GM20431 (cell line): ENCODE data around the gene C1orf198.

ENCODE experiments used
- in situ Hi-C: fragments of 300-500 bp; cut with MseI, MboI; formaldehyde crosslinking; loops from one replicate; pipeline ENCODE4 v1.15.0; 2020; ENCODE audit warnings: low sequenced_read_pairs; ENCODE audit not compliant: unreplicated experiment

Gene C1orf198

DNA sequence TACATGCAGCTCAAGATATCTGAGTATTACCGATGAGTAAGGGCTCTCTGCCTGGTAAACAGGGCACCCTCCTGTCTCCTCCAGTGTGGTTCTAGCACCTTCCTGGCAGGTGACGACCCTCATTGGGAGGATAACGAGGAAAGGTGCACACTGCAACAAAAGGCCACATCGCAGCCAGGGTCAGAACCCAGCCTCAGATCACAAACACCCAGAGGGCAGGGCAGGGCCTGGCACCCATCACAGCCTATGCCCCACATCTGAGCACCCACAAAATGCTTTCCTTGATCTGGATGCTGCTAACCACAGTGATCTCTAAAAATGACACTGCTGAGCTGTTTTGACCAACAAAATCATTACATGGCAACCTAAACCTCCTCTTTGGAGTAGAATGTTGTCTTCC lies 23.8 kb downstream of the C1orf198 start:
- in situ Hi-C loops: no loop called here

DNA sequence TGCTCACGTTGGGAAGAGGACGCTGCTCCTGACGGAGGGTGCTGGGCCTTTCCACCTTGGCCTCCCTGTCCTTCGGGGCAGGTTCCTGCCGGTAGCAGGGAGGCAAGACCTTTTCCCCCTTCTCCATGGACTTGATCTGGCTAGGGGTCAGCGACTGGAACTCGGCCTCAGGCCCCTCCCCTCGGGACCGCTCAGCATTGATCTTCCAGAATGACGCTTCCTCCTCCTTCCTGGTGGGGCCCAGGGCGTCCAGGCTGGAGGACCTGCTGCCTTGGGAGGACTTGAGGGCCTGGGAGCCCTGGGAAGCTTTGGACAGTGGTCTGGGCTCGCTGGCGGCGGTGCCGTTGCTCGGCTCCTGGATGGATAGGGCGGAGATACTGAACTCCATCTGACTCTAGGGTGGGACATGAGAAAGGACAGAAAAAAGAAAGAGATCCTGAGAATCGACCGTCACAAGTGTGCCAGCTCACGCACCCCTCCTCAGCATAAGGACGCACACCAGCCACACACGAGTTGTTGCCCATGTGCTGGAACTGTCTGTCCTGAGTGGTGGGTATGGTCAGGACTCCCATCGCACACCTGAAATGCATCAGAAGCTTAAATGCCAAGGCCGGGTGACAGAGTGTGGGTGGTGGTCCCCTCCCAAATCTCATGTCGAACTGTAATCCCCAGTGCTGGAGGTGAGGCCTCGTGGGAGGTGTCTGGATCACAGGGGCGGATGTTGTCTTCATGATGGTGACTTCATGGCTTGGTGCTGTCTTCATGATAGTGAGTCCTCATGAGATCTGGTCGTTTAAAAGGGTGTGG lies 24.6 kb downstream of the C1orf198 start:
- in situ Hi-C loops: no loop called here

DNA sequence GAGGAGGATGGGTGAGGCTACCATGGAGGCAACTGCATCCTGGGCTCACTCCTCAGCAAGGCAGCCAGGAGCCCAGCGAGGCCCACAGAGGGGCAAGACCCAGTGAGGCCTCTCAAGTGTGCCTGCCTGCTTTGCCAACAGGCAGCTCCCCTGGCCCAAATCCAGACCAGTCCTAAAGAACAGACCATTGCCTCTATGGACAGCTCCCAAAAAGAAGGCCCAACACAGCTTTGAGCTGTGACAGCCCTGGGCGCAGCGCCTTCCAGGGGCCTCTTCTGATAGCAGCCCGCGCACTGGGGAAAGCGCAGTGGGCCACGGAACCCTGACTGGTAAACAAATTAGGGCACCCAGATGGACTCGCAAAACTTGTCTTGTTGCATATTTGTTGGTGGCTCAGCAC lies 25.5 kb downstream of the C1orf198 start:
- in situ Hi-C loops: no loop called here

DNA sequence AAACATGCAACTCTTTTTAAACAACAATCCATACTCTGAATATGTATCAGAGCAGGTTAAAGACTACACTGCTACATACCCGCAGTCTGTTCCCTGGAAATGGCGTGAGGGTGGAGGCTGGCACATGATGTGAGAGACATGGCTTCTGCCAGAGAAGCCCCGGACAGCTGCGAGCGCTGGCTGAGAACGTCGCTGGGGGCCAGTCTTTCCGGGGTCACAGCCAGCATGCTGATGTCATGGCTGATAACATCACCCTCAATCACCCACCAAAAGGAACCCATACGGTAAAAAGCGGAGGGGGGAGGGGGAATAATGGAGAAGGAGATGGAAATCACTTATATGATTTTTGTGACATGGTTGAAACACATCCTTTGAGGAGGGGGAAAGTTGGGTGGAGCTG lies 29.1 kb downstream of the C1orf198 start:
- in situ Hi-C loops: no loop called here

DNA sequence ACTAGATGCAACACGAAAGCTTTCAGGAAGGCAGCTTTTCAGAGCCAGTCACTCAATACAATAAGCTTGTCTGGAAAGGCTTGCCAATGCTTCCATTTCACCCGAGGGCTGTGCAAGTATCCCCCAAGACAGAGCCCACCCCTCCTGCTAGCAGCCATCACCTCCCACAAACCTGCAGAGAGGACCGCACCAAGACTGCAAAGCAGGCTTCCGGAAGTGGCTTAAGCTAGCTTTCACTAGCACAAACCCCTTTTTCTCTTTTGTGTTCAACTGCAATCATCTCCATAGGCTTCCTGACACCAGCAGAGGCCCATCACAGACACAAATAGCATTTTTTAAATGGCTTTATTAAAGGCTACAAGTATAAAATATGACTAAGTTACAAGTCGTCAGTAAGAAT lies 31.5 kb downstream of the C1orf198 start:
- in situ Hi-C loops: no loop called here

DNA sequence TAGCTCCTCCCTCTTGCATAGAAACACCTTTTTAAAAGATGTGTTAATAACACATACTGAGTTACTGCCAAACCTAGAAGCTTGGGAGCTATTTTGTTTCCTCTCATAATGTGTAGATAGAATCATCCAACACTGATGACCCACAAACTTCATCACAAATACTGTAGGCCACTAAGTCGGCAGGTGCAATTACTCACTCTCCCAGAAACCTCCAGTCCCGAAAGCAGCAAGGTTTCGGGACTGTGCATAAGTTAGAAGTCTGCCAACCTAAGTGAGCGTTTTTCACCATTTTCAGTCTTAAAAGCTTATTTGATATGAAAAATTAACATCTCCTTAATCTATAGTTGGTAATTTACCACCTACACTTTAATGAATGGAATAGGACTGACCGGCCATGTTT lies 32.0 kb downstream of the C1orf198 start:
- in situ Hi-C loops: no loop called here

DNA sequence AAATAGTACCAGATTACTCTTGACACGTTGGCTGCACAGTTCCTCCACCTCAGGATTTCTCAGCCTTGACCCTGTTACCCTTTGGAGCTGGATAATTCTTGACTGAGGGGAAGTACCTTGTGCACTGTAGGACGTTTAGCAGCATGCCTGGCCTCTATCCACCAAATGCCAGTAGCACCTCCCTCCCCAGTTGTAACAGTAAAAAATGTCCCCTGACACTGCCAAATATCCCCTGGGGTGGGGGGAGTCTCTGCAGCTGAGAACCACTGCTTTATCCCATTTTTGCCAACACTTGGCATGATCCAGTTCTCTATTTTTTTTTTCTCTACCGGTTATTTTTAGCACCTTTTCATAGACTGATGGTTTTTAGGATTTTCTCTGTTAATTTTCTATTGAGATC lies 34.0 kb downstream of the C1orf198 start:
- in situ Hi-C loops: no loop called here

DNA sequence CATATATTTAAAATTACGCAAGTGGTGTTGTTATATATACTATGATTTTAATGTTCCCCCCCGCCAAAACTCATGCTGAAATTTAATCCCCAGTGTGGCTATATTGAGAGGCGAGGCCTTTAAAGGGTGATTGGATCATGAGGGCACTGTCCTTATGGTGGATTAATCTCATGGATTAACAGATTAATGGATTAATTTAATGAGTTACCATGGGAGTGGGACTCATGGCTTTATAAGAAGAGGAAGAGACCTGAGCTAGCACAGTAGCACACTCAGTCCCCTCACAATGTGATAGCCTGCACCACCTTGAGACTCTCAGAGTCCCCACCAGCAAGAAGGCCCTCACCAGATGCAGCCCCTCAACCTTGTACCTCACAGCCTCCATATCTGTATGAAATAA lies 34.8 kb downstream of the C1orf198 start:
- in situ Hi-C loops: no loop called here

DNA sequence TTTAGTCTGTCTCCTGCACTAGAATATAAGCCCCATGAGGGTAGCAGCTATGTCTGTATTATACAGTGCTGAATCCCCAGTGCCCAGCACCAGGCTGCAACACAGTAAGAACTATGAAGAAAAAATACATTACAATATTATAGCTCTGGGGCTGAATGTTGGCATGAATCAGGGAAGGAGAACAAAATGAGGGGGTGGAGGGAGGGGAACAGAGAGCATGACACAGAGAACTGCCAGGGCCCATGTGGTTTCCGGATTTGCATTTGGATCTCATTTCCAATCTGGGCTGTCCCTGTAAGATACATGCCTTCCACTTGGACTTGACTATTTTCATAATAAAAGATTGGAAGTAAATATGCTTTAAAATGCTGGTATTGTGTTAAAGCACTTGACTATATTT lies 35.8 kb downstream of the C1orf198 start:
- in situ Hi-C loops: no loop called here

DNA sequence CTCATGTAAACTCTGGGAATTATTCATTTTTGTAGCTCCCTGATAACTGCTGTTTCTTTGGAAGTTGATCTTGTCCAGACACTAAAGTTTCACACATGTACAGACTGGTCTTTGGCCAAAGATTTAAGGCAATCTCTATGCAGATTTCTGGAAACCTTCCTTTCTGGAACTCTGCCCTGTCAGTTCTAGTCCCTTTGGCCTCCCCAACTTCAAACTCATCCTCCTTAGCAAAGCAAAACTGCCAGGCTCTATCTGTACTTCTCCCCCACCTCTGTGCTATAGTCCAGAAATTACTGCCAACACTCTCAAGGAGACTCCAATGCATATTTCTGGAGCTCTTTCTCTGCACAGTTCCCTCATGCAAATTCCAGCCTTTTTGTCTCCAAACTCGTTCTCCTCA lies 36.5 kb downstream of the C1orf198 start:
- in situ Hi-C loops: no loop called here

DNA sequence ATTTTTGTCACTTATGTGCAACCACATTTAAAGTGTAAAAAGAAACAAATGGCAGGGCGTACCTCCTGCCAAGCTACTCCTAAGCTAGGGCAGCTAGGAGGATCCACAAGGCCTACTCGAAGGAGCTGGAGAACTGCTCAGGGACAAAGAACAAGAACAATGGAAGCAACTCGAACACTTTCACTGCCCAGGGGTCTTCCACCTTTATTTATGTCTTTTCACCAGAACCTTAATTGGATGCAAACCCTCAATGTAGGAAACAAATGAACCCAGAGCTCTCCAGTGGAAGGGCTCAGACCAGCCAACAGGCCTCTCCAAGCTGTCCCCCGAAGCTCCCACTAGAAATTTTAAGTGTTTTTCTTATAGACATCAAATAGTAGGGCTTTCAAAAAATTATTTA lies 39.9 kb downstream of the C1orf198 start:
- in situ Hi-C loops: no loop called here

DNA sequence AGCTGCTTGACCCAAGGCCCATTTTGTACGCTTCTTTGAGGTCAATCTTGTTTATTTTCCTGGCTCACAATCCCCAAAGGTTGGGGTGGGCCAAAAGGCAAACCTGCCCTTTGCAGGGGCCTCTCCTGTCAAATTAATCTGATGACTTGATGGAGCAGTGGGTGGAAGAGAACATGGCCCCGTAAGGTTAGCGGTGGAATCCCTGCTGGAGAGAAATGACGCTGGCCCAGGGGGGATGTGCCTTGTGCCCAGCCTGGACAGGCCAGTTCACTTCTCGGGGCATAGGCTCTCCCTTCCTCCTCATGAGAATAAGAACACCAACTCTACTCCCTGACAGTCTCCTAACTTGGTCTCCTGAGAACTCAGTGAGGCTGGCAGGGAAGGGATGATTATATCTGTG lies 40.5 kb downstream of the C1orf198 start:
- in situ Hi-C loops: no loop called here

DNA sequence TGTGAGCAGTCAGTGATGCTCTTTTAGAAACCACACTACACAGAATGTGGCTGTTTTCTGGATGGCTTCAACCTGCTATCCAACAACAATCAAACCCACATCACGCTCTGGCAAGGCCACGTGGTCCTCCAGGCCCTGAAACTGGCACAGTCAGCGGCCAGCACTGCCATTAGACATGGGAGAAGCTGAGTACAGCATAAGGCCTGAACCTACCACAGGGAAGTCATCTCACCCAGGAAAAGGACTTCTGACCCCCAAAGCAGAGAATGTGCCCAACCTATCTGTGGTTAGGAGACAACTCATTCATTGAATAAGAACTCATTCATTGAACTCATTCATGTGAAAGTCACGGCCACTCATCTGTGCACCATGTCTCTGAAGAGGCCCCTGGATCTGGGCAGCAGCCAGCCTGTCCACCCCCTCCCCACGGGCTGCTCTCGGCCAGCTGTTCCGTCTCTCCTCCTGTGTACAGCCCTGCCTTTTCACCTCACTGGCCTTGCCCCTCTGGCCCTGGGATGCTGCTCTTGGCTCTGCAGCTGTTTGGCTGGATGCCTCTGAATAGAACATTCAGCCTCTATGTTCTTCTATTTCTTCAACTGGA lies 41.1 kb downstream of the C1orf198 start:
- in situ Hi-C loops: no loop called here

DNA sequence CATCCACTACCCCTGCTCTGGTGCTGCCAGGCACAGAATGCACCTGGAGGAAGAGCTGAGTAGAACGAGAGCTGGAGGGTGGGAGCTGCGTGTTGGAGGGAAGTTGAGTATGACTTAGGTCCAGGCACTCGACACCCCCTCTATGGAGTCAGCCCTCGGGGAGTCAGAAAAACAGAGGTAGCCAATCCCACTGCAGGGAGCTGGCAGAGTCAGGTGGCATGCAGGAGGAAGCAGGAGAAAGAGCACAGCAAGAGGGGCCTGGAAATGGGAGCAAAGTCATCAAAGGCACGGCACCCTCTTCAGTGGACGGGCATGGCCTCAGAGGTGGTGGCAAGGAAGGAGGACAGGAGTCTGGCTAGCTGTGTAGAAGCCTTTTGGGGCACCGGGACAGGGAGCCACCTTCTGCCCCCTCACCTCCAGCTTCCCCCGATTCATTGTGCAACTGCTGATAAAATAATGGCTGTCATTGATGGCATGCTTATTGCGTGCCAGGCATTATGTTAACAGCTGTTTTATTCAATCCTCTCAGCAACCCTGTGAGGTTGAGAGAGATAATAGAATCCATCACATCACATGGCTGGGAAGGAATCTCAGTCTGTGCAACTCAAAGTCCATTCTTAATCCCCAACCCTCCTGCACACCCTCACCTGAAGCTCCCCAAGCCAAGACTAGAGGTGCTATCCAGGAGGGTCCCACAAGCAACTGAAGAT lies 42.0 kb downstream of the C1orf198 start:
- in situ Hi-C loops: no loop called here

DNA sequence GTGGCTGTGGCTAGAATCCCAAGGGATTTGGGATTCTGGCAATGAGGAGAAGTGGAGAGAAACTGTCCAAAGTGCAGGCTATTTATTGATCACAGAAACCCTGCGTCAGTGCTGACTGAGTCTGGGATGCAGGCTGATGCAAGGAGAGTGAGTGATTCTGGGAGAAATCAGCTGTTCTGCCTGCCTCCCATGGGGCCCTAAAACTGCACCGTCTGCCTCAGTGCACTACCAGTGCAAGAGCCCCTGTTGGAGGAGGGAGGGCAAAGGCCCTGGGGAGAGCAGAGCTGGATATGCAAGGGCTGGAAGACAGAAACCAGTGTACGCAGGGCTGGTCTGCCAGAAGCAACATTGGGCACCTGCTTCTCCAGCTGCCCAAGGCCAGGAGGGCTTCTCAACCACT lies 42.6 kb downstream of the C1orf198 start:
- in situ Hi-C loops: no loop called here

DNA sequence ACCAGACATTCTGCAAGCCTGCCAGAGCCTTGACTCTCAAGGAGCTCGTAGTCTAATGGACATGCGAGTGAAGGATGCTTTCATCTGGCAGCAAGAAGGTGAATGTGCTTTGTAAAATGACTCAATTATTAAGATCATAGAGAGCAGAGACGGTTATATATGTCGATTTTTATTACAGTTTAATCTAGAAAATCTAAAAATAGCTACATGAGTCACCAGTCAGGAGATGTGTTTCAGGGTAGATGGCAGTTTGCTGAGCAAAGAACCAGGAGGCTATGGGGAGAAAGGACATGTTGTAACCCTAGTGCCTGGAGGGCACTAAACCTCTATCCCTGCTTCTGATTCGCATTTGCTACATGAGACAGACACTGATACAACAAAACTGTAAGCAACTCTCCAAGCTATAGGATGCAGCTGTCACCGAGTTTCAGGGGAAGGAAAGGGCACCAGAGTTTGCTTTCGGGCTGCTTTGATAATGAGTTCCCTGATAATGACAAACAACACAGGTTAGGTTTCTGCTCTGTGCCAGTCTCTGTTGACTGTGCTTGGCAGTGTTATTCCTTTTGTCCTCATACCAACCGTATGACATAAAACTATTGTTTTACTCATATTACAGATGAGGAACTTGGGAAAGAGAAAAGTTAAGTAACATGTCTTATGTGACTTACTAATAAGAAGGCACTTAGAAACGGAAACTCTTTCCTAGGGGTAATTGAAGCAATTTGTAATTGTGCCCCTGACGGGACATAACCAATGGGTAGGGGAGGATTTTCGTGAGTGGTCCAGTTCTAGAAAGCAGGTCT lies 43.2 kb downstream of the C1orf198 start:
- in situ Hi-C loops: no loop called here

DNA sequence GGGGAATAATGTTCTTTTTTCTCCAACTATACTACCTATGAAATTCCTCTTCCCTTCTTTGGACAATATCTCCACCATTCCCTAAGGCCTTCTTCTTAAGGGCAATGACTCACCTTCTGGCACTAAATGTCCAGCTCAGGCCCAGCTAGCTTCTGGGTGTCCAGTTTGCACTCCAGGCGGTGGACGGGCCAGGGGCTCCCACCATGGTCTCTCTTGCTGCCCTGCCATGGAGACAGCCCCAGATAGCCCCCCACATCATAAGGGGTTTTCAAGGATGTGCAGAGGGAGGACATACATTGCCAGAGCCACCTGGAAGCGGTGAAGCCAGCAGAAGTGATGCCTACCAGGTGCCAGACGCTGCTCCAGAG lies 43.8 kb downstream of the C1orf198 start:
- in situ Hi-C loops: no loop called here

DNA sequence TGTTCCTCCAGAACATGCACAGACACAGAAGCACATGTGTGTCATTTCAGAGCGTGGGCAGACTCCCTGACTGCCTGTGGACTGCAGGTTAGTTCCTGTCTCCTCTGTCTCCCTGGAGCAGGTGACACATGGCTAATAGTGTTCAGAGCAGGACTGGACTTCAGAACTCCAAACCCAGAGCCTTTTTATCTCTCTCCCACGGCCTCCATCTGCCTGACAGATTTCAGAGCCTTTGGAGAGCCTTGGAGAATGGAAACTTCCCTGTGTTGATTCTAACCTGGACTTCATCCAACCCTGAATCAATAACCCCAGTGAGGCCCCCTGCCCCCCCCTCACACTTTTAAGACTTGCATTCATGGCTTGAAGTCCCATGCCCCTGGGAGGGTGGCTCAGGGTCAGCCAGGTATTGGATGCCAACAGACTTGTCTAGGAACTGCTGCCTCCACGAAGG lies 44.4 kb downstream of the C1orf198 start:
- in situ Hi-C loops: no loop called here

DNA sequence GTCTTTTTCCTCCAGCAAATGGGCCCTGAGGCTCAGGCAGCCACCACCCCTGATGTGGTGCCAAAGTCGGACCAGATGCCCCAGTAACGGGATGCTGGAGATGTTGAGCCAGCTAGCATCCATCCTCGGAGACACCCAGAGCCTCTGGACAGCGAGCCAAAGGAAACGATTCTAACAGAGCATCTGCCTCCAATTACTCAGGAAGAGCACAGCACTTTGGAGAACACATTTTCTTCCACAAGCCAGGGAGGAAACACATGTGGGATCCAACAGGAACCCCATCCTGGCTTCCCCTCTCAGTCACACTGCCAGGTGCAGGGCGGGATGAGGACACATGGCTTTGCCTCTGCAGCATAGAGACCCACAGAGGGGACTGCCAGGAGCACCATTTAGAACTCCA lies 44.9 kb downstream of the C1orf198 start:
- in situ Hi-C loops: no loop called here

DNA sequence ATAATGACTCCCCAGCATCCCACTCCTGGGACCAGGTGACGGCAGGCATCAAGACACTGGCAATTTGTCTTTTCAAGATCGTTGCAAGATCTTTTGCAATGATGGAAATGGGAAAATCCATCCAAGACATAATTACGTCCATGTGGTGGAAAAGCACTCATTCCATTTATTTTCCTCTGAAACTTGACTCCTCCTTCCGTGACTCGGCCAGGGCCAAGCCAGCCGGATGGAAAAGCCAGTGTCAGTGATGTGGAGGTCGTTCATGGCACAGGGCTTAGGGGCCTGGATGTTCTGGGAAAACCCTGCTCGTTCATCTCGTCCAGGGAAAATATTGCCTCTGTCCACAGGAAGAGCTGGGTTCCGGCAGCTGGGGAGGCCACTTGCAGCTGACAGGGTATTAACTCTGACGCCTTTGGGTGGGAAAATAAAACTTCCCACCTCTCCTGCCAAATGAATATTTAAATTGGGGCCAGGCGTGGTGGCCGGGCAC lies 46.2 kb downstream of the C1orf198 start:
- in situ Hi-C loops: no loop called here
